Renal cortical epithelial cell (primary cell): ENCODE data around the gene NID2. TPM values are rescaled to one million over a fixed set of nuclear protein-coding genes. Genes with fewer than 3 reads are reported as not detected.

ENCODE experiments used
- total RNA-seq: library from RNA; depleted of rRNA; stranded (reverse); fragments of >200 nt; gene quantifications from 2 replicates; pipeline ENCODE4 v1.2.3, GENCODE V29; 2014

NID2 gene
- total RNA-seq, 1 donor from 2014 or later, result 106 TPM

Other genes with a start within 250 kb of the NID2 start
- 0.52 and 2.8 TPM in 2 replicates for gene GNG2, start 208.4 kb downstream of the NID2 start, total RNA-seq
- 49.3 and 65.1 TPM in 2 replicates for gene RTRAF, start 79.5 kb downstream of the NID2 start, total RNA-seq
- not detected in 2 replicates for gene PTGDR, start 198.6 kb upstream of the NID2 start, total RNA-seq
- 8.7 and 41.3 TPM in 2 replicates for gene PTGER2, start 245.3 kb upstream of the NID2 start, total RNA-seq